HG02678 (cell line): ENCODE results near the gene MYH10.
"Not testable (repeated sequence)": the region's sequence is repeated elsewhere in the genome, so short reads cannot be mapped to it uniquely, and the experiment has no call there.

Experiments
- ATAC-seq: cut with Tn5 transposase; IDR thresholded peaks from one replicate; pipeline ENCODE4 v1.9.1; 2021; ENCODE audit warnings: mild to moderate bottlenecking, moderate library complexity; ENCODE audit not compliant: unreplicated experiment

Gene MYH10

DNA sequence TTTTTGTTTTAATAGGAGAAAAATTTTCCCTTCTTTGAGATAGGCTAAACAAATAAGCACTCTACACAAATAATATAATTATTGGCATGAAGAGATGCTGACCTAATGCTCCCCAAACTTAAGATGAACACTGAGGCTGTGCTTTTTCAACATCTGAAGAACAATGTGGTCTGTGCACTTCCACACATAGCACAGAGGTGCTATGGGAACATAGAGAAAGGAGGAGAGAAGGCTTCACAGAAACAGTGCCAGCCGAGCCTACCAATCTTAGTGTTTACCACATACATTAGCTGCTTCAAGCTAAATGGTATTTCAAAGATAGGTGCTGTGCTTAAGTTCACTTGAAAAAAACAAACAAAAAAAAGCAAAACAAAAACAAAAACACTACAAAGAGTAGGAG lies 72.4 kb downstream of the MYH10 start:
- ATAC-seq: no peak

DNA sequence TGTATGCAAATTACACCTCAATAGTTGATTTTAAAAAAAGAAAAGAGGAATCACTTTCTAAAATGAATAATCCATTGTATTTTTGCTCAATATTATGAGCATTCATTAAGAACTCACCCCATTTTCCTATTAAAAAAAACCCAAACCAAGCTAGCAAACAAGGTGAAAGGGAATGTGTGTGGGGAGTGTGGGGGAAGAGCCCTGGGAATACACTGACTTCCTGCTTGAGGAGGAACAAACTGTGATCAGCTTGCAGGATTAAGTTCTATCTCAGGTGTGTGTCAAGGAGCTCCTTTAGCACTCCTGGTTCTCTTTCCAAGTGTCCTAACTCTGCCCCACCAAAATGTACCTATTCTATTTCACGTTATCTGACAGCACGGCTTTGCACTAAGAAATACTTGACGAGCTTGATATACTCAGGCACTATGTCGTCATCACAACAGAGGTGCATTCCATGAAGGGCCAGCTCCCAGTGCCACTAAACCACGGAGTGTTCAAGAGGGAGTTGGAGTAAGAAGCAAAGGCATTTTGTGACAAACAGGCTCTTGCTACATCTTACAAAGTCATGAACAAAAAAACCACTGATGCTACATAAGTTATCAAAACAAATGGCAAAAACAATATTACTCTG lies 73.2 kb downstream of the MYH10 start:
- ATAC-seq: no peak

- no peak for ATAC-seq
Observed at GRCh38 chr17:8556074-8556473, 74.5 kb downstream of the MYH10 start.

GRCh38 chr17:8555062-8555461 lies 75.5 kb downstream of the MYH10 start:
- ATAC-seq: no peak

- ATAC-seq: no peak
Observed at GRCh38 chr17:8552577-8553320, 77.8 kb downstream of the MYH10 start.

GRCh38 chr17:8542599-8543502 lies 87.7 kb downstream of the MYH10 start:
- no peak for ATAC-seq

- not testable (repeated sequence) for ATAC-seq
Observed at GRCh38 chr17:8539976-8540375, 90.5 kb downstream of the MYH10 start.

DNA sequence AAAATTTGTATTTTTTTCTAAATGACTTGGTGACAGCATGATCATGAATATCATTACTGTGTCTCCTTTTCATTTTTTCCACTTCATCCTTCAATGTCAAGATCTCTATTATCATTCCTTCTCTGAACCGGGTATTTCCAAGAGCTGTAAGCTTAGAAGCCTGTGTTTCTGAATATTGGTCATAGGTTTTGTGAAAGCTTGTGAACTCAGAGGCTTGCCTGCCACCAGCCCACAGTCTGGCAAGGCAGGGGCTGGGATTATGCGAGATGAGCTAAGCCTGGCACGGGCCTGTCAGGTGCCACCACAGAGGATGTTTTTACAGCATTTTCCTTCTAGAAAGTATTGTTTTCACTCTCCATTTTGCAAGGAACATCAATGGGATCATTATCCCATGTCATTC lies 92.8 kb downstream of the MYH10 start:
- no peak for ATAC-seq

GRCh38 chr17:8534498-8535188 lies 95.9 kb downstream of the MYH10 start:
- ATAC-seq: no peak

- ATAC-seq: no peak
Observed at GRCh38 chr17:8532021-8532420, 98.5 kb downstream of the MYH10 start.

DNA sequence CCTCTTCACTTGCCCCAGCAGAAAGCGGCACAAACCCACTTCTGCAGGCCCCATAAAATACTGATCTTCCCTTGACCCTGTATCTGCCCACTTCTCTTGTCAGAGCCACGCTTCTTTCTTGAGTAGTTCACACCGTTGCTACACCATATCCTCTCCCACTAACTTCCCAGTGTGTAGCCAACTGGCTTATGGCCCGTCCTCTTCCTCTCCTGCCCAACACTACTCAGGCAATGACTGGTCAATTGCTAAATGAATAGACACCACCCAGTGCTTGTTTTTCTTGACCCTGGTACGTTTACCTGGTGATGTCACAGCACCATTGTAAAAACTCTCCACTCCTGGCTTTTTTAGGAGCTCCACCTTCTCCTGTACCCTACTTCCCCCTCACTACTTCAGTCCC lies 107.9 kb downstream of the MYH10 start:
- ATAC-seq: no peak

DNA sequence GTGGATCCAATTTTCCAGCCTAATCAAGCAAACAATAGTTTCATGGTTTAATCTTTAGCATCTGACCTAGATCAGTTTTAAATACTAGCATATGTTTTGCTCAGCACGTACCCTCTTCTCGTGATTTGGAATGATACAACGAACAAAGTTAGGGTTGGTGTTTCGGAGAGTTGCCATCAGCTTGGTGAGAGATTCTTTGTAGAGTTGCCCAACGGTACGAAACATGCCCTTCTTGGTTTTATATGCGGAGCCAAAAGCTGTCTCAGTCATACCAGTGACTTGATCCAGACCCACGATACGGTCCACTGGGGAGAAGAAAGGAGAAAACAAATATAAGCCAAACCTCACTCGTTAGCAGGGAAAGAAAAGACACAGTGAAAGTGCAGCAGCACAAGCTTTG lies 109.5 kb downstream of the MYH10 start:
- ATAC-seq: no peak

- ATAC-seq: no peak
Observed at GRCh38 chr17:8518850-8519249, 111.7 kb downstream of the MYH10 start.

- ATAC-seq: no peak
Observed at GRCh38 chr17:8518326-8518725, 112.2 kb downstream of the MYH10 start.

GRCh38 chr17:8514801-8515200 lies 115.7 kb downstream of the MYH10 start:
- ATAC-seq: no peak

DNA sequence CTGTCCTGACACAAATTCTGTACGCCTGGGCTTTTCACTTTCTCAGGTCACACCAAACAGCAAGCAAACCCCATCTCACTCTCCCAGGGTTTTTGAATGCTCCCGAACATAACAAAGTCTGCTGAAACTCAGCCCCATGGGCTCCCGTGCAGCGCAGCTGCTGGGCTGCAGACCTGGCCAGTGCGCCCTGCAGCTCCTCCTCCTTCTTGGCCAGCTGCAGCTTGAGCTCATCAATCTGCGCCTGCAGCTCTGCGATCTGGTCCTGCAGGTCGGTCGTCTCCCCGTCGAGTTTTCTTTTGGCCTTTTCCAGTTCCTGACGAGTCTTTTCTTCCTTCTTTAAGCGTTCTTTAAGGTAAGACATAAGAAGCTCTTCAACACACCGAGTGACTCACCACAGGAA lies 124.4 kb downstream of the MYH10 start:
- no peak for ATAC-seq

DNA sequence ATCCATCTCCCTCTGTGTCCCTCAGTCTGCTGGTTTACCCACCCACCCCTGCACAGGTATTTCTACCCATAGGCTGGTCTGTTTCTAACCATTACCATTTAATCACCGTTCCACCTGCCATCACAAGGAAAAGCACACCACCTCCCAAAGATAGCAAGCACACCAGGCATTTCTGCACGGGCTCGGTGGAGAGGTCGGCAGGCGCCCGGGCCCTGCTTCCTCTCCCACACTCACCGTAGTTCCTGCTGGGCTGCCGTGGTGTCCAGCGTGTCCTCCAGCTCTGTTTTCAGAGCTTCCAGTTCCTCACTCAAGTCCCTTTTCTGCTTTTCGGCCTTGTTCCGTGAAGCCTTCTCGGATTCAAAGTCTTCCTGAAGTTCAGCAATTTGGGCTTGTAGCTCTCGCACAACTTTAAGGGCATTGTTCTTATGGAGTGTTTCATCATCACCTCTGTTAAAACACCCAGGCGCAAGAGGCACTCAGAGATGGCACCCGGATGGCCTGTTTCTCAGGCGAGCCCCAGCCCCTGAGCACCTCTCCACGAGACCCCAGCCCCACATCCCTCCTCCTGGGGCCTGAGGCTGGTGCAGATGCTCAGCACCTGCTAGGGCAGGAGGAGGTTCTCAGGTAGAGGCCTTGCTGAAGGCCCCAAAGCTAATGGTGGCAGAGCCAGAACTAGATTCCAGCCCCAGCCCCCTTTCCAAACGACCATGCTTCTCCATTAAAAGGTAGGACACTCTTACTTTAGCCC lies 125.9 kb downstream of the MYH10 start:
- ATAC-seq: no peak

- ATAC-seq: no peak
Observed at GRCh38 chr17:8503807-8504206, 126.7 kb downstream of the MYH10 start.

DNA sequence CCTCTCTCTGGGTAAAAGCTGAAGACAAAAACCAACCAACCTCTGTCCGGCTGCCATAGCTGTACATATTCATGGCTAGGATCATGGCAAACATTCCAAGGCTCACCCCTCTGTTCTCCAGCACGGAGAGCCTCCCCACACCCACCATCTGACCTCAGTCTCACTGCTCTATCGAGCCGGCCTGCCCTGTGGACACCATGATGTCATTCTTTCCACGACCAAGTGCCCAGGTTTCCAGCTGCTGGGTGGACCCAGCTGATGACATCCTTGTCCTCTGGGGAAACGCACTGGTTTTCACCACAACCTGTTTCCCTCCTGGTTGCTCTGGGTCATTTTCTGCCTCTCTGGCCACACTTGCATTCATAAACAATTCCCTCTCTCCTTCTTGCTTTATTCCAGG lies 127.2 kb downstream of the MYH10 start:
- ATAC-seq: no peak

- no peak for ATAC-seq
Observed at GRCh38 chr17:8502126-8502525, 128.4 kb downstream of the MYH10 start.
